HEK293 (cell line): ENCODE data around the gene SIGLECL1.

Experiments used
- CTCF ChIP-seq: fragments of 450-650 bp; formaldehyde crosslinking; IDR thresholded peaks from 2 replicates; pipeline ENCODE4 v1.5.1; 2016; ENCODE audit warnings: missing biosample characterization, missing genetic modification characterization
- KLF16 ChIP-seq: fragments of 450-650 bp; formaldehyde crosslinking; IDR thresholded peaks from 2 replicates; pipeline ENCODE4 v1.5.1; 2017; ENCODE audit warnings: missing biosample characterization, missing genetic modification characterization
- MYNN ChIP-seq: fragments of 450-650 bp; formaldehyde crosslinking; IDR thresholded peaks from 2 replicates; pipeline ENCODE4 v1.5.1; 2016; ENCODE audit warnings: missing biosample characterization, missing genetic modification characterization, borderline replicate concordance
- YY1 ChIP-seq: fragments of 450-650 bp; formaldehyde crosslinking; IDR thresholded peaks from 2 replicates; pipeline ENCODE4 v1.5.1; 2018; ENCODE audit warnings: missing biosample characterization, missing genetic modification characterization
- ZBTB1 ChIP-seq: fragments of 450-650 bp; formaldehyde crosslinking; IDR thresholded peaks from 2 replicates; pipeline ENCODE4 v1.5.1; 2016; ENCODE audit warnings: missing biosample characterization, missing genetic modification characterization
- ZBTB44 ChIP-seq: fragments of 450-650 bp; IDR thresholded peaks from 2 replicates; pipeline ENCODE4 v1.5.1; 2018; ENCODE audit warnings: missing biosample characterization, mild to moderate bottlenecking, missing genetic modification characterization
- ZNF24 ChIP-seq: fragments of 450-650 bp; formaldehyde crosslinking; IDR thresholded peaks from 2 replicates; pipeline ENCODE4 v1.5.1; 2016; ENCODE audit warnings: missing biosample characterization, missing genetic modification characterization
- ZNF274 ChIP-seq, 2 experiments: fragments of 200-500 bp in 1 of 2; fragments of 450-650 bp in 1 of 2; sonication (Bioruptor generic) in 1 of 2; formaldehyde crosslinking in 1 of 2; IDR thresholded peaks; 2 replicates each; pipeline versions ENCODE4 v1.5.1 to v1.6.1; 2014 to 2016; ENCODE audit warnings: borderline replicate concordance in 1 of 2, inconsistent platforms in 1 of 2, low read length in 1 of 2, missing biosample characterization in 1 of 2, missing genetic modification characterization in 1 of 2
- ZNF530 ChIP-seq: fragments of 450-650 bp; formaldehyde crosslinking; IDR thresholded peaks from 2 replicates; pipeline ENCODE4 v1.5.1; 2016; ENCODE audit warnings: low read depth, missing biosample characterization, missing genetic modification characterization
- ZNF600 ChIP-seq: fragments of 450-650 bp; formaldehyde crosslinking; IDR thresholded peaks from 2 replicates; pipeline ENCODE4 v1.5.1; 2016; ENCODE audit warnings: missing biosample characterization, missing genetic modification characterization

DNA sequence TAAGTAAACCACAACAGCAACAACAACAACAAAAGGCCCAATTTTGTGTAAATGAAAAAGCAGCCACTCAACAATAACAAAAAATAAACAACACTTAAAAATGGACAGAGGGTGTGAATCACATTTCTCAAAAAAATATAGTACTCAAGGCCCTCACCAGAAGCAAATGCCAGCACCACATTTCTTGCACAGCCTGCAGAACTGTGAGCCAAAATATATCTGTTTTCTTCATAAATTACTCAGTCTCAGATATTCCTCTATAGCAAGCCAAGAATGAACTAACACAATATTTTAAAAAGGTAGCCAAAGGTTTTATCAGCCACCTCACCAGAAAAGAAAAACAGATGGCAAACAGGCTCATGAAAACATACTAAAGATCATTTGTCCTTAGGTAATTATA, 29.9 kb upstream of the SIGLECL1 start:
- no peak for TF ChIP-seq YY1 (tag by site-specific recombination)
- TF ChIP-seq CTCF (tag by site-specific recombination), result no peak
- no peak for TF ChIP-seq ZBTB44 (tag by site-specific recombination)
- no peak for TF ChIP-seq KLF16 (tag by site-specific recombination)
- TF ChIP-seq ZNF530, result no peak
- TF ChIP-seq MYNN (tag by site-specific recombination), result no peak
- TF ChIP-seq ZNF24 (tag by site-specific recombination), result no peak
- TF ChIP-seq ZBTB1 (tag by site-specific recombination), result no peak
- no peak for TF ChIP-seq ZNF274 (IDR thresholded peaks at IDR 0.05; ENCODE audit: low read length)
- TF ChIP-seq ZNF274 (tag by site-specific recombination; IDR thresholded peaks at IDR 0.05; ENCODE audit: borderline replicate concordance), result no peak
- TF ChIP-seq ZNF600, result no peak
